Non-pigmented ciliary epithelial cell (primary cell): ENCODE results near the gene CIROP.
"Not testable (repeated sequence)": the region's sequence is repeated elsewhere in the genome, so short reads cannot be mapped to it uniquely, and the experiment has no call there.

ENCODE experiments used
- DNase-seq: peaks from one replicate; pipeline ENCODE4 v3.0.0-alpha.2; 2010; ENCODE audit warnings: low read depth

The CIROP gene

GRCh38 chr14:23113431-23114119, 8.8 kb upstream of the CIROP start:
- DNase-seq: no peak

GRCh38 chr14:23112359-23113178, 7.8 kb upstream of the CIROP start:
- no peak for DNase-seq

- DNase-seq: no peak
Observed at GRCh38 chr14:23110579-23111365, 6.0 kb upstream of the CIROP start.

DNA sequence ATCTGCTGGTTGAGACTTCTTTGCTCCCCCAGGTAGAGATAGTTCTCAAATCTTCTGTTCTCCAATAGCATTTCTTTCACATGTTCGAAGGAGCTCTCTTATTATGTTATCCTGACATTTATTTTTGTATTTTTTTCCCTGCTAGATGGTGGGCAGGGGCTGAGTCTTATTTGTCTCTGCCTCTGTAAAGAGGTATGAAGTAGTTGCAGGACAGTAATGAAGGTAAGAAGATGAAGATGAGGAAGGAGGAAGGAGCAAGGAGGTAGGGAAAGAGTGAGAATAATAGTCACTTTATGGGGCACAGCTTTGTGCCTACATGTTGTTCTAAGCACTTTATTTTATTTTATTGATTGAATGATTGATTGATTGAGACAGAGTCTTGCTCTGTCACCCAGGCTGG, 5.0 kb upstream of the CIROP start:
- no peak for DNase-seq

GRCh38 chr14:23108169-23108568, 3.4 kb upstream of the CIROP start:
- DNase-seq: not testable (repeated sequence)

- DNase-seq: not testable (repeated sequence)
Observed at GRCh38 chr14:23107620-23108019, 2.8 kb upstream of the CIROP start.

- DNase-seq: no peak
Observed at GRCh38 chr14:23106747-23107045, 1.9 kb upstream of the CIROP start.

GRCh38 chr14:23105348-23105824, 597 bp upstream of the CIROP start:
- no peak for DNase-seq

DNA sequence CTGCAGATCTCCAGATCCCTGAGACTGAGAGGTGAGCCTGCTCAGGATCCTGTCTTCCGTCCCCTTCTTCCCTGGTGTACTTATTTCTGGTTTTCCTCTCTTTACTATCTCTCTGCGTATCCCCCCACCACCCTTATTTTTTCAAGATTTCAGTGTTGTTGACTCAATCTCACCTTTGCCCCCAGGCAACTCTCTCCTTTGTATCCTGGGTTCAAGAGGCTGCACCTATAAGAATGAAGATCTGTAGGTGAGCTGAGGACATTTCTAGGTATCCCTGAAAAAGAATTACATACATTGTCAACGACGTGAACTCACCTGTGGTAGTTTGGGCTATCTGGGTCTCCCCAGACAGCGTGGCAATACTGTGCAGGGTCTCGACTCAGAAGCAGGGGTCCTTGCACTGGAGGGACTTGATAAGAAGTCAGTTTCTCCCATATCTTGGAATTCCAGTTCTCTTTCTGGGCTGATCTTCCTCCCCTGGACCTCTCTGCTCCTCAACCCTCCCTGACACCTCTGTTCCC, 659 bp downstream of the CIROP start:
- no peak for DNase-seq

DNA sequence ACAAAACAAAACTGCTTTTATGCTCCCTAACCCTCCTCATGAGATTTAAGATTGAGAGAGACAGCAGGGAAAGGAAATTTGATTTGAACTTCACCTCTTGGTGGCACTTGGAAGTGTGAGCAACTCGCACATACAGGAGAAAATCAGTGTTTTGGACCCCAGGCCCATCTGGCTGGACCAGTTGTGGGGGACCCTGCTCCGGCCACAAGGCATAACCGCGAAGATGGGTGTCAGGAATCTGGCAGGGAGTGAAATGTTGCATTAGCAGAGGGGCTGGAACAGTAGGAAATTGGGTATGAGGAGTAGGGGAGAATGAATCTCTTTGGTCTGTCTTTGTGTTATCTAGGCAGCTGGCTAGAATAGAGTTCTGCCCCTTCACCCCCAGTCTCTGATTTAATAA, 1.2 kb downstream of the CIROP start:
- no peak for DNase-seq

- DNase-seq: no peak
Observed at GRCh38 chr14:23102801-23103200, 2.0 kb downstream of the CIROP start.

DNA sequence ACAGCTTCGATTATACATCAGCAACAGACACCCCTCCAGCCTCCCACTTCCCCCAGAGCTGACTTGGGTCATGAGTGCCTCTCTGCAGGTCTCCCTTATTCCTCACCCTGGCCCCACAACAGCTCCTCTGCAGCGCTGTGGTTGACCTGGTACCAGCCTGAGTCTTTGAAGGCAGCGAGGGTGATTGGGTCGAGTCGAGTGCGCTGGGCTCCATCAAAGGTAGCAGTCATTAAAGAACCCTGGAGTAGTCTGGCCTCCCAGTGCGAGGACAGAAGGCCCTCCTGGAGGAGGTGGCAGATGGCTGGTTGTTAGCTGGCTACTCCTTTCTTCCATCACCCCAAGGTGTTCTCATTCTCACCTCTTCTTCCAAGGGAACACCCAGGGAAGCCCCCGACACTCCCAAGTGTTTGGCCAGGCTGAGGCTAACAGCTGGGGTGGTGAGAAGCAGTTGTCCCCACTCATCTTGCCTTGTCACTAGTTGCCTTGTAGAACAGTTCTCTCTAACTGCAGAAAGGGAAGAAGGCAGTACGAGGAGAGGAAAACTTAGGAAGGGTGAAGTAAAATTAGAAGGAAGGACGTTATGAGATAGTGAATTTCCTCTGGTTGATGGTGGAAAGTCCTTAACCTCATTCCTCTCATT, 2.7 kb downstream of the CIROP start:
- no peak for DNase-seq

DNA sequence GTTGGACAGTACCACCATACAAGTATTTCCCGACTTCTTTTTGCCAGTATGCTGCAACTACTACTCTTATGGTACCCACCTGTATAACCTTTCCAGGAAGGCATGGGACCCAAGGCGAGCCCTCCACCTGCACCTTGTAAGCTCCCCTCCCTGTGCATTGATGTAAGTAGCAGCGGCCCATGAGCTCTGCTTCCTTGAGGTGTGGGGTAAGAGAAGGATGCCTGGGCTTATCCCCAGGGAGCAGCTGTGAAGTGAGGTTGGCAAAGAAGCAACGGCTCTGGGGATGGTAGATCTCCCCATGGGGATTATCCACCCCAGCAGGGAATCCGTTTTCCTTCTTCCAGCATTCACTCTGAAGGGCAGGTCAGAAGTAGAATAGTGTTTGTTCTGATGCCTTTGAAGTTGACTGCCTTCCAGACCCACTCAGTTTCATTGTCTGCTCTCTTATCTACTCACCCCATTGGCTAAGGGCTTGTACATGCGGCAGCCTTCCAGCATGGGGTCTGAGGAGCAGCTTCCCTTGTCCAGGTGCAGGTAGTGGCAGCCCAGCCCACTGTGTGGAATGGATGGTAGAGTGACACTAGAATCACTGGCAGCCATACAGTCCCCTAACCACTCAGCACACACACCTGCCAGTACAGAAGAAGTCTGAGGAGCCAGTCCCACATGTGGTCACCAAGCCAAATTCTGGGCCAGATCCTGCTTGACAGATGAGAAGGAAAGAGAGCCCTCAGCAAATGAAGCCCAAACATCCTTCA, 3.4 kb downstream of the CIROP start:
- DNase-seq: no peak

DNA sequence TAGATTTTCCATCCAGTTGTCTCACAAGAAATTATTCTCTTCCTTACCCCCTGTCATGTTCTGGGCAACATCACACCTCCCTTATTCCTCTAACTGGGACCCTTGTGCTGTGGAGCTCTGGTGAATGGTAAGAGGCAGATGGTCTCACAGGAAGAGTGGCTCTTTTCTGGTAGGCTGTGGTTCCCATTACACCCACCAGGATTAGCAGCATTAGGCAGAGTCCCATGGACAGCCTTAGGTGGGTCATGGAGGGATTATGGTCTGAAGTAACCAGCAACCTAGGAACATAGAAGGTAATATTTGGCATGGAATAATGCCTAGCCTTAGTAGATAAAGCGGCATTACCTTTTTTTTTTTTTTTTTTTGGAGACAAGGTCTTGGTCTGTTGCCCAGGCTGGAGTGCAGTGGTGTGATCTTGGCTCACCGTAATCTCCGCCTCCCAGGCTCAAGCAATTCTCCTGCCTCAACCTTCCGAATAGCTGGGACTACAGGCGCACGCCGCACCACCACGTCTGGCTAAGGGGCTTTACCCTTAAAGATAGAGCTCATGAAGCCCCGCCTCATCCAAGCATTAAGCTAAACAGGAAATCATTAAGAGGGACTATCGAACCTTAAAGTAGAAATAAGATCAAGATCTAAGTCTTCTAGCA, 5.5 kb downstream of the CIROP start:
- no peak for DNase-seq

DNA sequence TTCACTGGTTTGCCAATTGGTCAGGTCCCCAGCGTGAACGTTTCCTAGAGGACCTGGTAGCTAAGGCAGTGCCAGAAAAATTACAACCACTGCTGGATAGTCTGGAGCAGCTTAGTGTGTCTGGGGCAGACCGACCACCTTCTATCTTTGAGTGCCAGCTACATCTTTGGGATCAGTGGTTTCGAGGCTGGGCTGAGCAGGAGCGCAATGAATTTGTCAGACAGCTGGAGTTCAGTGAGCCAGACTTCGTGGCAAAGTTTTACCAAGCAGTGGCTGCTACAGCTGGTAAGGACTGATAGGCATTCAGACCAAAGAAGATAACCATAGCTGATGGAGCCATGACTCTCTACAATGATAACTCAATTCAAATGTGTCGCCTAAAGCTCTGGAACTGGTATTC, 7.0 kb downstream of the CIROP start:
- DNase-seq: no peak

GRCh38 chr14:23095196-23096108, 9.3 kb downstream of the CIROP start, which contains the start of gene C14orf119:
TSS of gene C14orf119 (plus strand) at chr14:23095505. CDS start at chr14:23097659, 2,154 bp downstream.
- DNase-seq: peak; percentile 96

- DNase-seq: no peak
Observed at GRCh38 chr14:23094666-23095195, 10.1 kb downstream of the CIROP start, which contains the start of gene ACIN1. TSS of gene ACIN1 (minus strand) at chr14:23095136. CDS start at chr14:23095112, 24 bp downstream.

- DNase-seq: no peak
Observed at GRCh38 chr14:23093991-23094665, 10.7 kb downstream of the CIROP start.

GRCh38 chr14:23093526-23093925, 11.3 kb downstream of the CIROP start:
- DNase-seq: no peak
